Glomerular visceral epithelial cell (primary cell): ENCODE data around the gene COTL1.

ENCODE experiments used
- DNase-seq: peaks from one replicate; pipeline ENCODE4 v3.0.0-alpha.2; 2016; ENCODE audit errors: extremely low spot score

Gene COTL1

DNA sequence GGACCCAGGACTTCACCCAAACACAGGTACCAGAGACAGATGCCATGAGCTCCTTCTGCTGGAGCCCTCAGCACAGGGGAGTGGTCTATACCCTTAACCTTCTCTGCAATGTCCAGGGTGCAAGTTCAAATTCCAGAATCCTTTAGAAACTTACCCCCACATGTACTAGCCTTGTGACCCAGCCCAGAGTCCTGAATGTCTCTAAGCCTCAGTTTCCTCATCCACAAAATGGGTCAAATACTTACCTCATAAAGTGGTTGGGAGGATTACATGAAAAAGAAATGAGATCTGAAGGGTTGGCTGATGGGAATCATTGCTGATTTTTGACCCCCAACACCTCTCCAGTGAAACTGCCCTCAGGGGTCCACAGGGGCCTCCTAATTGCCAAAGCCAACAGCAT, 21.7 kb downstream of the COTL1 start:
- DNase-seq: no peak

DNA sequence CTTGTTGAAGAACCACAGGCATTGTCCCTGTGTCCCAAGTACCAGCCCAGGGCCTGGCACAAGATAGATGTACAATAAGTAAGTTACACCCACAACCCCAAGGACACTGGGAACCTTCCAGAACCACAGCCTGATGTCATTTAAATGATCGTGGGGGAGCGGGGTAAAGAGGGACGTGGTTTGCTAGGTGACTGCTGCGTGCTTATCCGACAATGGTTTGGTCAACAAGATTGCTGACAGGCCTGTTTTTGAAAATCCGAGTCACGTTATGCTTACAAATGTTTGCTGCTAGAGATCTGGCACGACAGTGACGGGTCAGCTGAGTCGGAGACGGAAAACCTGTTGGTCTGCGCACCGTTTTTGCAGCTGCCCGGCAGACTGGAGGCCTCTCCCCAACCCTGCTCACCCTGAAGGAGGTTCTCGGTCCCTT, 22.8 kb downstream of the COTL1 start:
- no peak for DNase-seq

DNA sequence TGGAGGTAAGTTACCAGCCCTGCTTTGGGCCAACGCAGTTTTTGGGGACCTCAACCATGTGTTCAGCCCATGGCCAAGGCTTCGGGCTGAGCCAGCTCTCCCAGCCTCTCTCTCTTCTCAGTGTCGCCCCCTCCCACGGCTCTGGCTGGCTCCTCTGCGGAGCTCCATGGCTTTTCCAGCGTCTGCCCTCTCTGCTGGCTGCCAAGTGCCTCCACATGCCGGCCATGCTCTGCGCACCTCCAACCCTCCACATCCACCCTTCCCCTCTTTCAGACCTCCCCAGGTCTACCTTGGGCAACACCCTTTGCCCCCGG, 23.2 kb downstream of the COTL1 start:
- no peak for DNase-seq

DNA sequence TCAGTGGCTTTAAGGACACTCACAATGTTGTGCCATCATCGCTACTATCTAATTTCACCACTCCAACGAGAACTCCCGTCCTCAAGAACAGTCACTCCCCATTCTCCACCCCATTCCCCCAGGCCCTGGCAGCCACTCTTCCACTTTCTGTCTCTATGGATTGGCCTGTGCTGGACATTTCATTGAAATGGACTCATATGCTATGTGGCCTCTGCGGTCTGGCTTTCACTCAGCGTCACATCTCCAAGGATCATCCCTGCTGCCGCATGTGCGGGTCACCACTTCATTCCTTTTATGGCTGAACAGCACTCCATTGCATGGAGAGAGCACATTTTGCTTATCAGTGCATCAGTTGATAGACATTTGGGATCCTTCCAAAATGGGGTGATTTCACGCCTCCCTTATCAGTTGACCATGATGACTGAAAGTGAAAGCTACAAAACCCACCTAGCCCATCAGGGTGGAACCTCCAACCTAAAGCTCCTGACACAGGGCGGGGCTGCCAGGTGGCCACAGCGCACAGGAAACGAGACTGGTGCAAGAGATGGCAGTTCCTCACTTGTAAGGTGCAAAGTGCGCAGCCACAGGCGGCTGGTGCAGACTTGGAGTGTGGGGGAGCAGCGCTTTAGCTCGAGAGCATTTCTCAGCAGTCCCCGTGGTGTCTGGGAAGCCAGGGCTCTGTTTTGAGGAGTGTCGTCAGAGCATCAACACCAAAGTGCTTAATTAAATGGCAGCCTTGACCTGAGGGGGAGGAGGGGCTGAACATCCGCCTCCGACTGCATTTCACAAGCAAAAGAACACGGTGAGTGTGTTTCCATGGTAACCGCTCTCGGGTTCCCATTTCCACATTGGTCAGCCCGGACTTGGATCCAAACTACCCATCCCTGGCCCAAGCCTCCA, 23.8 kb downstream of the COTL1 start:
- no peak for DNase-seq

DNA sequence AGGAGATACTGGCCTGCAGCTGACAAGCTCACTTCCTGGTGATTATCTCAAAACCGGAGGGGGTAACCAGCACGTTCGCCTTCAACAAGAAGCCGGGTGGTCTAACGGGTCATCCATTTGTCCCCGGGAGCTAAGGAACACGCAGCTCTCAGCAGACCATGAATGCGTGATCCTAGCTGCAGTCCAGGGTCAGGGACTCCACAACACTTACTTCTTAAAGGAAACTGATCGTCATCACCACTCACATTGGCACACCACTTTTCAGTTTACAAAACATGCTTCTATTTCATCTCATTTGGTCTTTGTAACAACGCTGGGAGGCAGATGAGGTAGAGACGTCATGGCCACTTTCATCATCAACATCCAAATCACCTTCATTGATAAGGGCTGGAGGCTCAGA, 25.2 kb downstream of the COTL1 start:
- no peak for DNase-seq

DNA sequence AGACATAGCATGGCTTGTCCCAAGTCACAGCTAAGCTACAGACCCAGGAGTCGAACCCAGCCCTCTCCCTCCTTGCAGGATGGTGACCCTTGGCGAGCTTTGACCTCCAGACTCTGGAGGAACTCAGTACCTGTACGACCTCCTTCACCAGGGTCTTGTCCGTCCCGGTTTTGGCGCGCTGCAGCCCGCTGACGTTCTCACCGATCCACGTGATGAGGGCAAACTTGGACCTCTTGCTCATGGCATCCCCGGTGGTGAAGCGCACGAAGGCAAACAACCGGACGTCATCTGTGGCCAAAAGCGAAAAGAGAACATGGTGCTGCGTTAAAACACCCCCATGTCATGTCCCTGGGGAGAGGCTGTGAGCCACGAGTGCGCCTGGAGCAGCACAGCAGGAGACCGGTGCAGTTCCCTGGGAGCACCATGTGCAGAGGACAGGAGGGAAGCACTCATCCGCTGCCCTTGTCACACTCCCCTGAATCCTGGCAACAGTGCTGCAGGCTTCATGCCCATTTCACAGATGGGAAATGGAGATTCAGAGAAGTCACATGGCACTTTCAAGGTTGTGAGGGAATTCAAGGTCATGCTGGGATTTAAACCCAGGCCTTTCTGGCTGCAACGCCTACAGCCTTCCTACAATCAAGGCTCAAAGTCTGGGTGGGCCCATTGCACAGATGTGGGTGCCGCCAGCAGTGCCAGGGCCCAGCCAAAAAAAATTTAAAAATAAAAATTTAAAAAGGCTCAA, 27.7 kb downstream of the COTL1 start:
- DNase-seq: no peak

DNA sequence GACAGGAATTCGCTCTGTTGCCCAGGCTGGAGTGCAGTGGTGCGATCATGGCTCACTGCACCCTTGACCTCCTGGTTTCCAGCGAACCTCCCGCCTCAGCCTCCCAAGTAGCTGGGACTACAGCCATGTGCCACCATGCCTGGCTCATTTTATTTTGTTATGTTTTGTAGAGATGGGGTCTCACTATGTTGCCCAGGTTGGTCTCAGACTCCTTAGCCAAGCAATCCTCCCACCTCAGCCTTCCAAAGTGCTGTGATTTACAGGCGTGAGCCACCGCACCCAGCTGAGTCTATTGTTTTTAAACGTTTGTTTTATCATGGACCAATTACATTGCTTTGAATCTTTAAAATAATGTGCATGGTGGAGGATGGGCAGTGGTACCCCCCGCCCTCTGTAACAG, 28.9 kb downstream of the COTL1 start:
- no peak for DNase-seq

DNA sequence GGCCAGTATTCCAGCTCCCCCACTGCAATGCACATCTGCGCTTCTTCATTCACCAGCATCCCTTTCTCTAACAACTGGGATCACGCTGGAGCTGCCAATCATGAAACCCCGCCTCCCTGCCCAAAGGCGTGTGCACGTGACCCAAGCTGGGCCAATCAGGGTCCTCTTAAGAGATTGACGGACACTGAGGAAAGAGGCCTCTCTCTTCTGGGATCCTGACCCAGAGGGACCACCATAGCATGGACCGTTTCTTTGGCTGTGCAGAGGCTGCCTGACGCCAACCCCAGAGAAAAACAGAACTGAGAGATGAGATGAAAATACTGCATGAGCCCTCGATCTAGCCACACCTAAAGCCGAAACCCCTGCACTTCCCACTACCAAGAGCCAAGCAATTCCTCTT, 32.0 kb downstream of the COTL1 start:
- no peak for DNase-seq

DNA sequence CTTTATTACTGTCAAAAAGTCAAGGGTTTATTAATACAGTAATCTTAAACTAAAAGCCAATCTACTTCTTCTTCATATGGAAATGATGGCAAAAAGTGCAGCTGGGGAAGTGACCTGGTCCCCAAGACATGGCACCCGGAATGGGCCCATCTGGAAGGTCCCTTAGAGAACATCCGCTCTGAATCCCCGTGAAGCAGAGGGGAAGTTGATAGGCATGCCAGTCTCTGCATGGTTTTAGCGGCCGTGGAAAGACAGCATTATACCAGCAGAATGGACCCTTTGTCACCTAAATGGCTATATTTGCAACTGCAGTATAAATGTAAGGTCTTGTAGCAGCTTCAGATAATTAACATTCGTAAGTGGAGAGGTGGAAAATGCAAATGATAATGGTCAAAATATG, 32.4 kb downstream of the COTL1 start:
- no peak for DNase-seq

DNA sequence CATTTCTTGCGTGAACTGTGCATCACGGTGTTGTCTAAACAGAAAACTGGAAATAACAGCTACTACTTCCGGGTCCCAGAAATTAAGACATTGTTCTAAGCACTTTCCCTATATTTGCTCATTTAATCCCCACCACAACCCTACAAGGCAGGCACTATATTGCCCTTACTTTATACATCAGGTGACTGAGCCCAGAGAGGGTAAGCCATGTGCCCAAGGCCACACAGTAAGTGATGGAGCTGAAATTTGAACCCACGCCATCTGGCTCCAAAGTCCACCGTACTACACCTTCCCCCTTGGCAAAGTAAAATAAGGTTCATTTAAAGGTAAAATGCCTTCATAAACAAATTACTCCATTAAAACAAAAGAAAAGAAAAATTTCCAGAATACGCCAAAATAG, 33.2 kb downstream of the COTL1 start:
- DNase-seq: no peak

DNA sequence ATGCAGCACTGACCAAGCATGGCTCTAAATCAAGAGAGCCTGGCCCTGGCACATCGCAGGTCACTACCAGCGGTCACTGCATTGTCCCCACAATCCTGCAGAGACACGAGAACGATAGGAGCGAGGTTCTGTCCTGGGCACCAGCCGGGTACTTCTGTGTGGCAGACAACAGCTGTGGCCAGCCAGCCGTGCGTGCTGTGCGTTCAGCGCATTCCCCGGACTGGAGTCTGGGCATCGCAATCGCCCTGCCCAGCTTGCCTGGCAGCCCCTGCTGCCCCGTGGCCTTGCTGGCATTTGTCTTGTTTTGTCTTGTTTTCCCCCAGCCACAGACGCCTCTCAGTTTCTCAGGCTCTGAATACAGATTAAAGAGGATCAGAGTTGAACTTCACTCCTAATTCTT, 33.9 kb downstream of the COTL1 start:
- DNase-seq: no peak

DNA sequence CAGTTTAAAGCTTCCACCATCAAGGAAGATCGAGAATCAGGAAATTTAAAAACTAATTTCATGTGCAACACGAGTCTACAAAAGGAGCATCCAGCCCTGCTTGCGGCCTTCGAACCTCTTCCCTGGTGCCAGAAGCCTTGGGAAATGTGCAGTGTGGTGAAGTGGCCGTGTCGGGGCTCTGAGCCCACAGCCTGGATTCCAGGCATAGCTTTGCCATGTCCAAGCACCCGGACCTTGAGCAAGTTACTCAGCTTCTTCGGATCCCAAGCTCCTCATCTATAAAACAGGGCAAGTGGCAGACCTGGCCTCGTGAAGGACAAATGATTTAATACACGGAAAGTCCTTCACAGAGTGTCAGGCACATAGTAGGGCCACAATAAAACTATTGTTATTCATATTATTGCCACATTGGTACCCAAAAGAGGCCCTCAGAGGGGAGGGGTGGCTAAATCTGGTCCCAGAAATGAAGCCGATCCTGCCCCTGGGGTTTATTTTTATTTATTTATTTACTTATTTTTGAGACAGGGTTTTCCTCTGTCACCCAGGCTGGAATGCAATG, 34.8 kb downstream of the COTL1 start:
- peak; percentile 62 for DNase-seq

DNA sequence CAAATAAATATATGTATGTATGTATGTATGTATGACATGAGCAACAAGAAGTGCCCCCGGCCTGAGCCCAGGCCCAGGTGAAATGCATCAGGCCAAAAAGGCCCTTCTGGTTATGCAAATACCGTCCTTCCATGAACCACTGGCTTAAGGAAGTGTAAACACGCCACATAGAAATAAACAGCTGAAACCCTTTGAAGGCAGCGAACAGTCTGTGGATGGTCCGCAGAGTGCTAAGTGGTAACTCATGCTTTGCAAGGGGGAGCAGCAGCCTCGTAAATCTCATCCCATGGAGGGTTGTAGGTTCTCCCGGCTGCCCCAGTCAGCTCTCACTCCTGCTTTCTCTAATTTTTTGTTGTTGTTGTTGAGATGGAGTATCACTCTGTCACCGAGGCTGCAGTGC, 36.7 kb downstream of the COTL1 start:
- no peak for DNase-seq

DNA sequence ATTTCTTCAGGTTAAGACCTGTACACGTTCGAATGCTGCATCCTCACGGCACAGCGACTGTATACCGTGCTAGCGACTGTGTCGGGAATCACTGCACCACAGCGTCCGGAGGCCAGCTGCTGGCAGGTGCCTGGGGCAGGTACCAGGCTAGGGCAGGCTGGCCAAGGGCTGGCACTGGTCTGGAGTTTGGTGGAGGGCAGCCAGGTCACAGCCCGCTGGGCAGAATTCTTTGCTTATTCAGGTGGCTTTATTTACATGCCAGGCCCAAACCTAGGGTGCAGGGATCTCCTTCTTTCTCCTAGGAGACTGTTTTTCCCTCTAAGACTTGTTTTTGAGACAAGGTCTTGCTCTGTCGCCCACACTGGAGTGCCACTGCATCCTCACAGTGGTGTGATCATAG, 37.9 kb downstream of the COTL1 start:
- DNase-seq: peak; percentile 20

DNA sequence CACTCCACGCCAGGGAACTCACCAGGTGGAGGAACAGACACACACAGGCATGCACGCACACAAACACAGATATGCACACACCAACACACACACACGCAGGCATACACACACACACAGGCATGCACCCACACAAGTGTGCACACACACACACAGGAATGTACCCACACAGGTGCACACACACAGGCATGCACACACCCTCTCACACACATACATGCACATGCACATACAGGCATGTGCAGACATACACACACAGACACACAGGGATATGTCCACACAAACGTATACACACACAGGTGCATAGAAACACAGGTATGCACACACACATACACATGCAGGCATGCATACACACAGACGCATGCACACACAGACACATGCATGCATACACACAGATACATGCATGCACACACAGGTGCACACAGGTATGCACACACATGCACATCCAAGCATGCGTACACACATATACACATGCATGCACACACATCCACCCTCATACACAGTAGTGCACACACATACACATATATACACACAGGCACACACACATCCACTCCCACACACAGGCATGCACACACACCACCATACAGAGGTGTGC, 39.2 kb downstream of the COTL1 start:
- no peak for DNase-seq

DNA sequence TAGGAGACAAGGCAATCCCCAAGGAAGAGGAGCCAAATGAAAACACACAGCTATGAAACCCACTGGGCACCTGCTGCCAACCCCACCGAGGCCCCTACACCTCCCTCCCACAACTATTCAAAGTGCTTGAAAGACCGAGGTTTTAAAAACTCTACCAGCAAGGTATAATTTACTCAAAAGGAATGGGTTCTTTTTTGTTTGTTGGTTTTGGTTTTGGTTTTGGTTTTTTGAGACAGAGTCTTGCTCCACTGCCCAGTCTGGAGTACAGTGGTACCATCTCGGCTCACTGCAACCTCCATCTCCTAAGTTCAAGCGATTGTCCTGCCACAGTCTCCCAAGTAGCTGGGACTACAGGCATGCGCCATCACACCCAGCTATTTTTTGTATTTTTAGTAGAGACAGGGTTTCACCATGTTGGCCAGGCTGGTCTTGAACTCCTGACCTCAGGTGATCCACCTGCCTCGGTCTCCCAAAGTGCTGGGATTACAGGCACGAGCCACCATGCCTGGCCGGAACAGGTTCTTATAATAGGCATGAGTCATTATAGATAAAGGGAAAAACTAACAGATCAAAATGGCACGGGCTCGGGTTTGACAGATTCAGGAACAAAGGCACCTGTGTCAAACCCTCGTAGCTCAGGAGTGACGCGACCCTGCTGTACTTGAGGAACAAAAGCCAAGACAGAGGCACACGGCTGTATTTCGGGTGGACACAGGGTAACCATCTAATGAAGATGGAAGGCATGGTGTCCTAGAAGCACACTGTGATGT, 40.7 kb downstream of the COTL1 start:
- no peak for DNase-seq

DNA sequence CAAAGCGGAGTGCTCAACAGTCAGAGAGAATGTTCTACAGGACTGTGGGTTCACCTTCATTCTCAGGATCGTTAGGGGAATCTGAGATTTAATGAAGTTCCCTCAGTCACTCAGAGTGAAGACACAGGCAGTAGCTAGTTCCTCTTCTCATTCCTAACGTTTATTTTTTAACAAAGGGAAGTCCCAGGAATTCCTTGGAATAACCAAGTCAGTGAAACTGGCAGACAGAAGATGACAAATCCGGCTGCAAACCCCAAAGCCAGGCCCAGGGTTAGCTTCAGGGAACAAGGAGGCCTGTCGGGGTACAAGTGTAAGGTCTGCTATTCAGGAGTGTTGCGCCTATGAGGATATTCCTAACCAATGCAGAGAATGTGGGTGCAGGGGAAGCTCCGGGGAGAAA, 42.0 kb downstream of the COTL1 start:
- DNase-seq: no peak

DNA sequence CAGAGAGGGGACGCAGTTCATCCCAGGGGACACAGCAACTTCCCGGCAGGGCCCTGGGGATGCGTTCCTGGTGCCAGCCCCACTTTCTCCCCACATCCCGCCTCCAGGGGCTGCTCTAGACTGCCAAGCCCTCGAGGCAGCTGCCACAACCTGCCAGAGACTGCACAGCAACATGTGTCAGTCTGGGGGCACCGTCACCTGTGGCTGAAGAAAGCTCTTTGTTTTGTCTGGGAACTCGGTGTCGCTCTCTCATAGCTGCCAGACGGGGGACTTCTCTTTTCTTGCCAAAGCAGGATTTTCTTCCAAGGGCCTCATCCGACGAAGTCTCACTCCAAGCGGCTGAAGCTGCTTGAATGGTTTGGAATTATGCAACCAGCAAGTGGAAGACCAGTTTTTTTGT, 43.7 kb downstream of the COTL1 start:
- DNase-seq: no peak

DNA sequence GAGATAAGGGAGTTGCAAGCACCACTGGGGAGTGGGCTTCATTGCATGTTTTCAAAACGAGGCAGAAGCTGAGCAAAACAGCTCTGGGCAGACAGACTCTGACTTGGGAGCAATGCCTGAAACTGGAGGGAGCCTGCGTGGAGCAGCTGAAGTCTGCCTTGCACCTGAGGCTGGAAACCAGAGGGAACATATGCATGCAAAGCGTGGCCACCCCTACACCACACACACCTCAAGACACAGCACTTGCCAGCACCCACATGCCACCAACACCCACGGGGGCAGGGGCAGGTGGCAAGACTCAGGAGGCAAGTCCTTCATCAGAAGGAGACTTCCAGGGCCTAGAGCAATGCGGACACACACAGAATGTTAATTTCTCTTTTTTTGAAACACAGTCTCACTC, 45.8 kb downstream of the COTL1 start:
- no peak for DNase-seq

DNA sequence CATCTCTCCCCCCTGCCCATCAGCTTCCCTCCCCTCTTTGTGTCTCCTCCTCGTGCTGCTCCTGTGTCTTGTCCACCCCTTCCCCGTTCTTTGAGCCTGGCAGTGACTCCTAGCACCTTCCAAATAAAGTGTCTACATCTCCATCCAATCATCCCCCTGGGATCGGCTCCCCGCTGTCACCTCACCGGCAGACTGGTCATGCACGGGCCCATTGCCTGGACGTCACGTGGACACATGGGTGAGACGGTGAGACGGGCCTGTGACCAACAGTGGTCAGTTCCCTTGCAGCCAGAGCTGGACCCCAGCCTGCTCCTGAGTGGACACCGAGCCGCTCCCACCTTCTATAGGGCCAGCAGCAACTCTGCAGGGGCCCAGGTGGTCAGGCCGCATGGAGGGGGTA, 46.4 kb downstream of the COTL1 start:
- no peak for DNase-seq

DNA sequence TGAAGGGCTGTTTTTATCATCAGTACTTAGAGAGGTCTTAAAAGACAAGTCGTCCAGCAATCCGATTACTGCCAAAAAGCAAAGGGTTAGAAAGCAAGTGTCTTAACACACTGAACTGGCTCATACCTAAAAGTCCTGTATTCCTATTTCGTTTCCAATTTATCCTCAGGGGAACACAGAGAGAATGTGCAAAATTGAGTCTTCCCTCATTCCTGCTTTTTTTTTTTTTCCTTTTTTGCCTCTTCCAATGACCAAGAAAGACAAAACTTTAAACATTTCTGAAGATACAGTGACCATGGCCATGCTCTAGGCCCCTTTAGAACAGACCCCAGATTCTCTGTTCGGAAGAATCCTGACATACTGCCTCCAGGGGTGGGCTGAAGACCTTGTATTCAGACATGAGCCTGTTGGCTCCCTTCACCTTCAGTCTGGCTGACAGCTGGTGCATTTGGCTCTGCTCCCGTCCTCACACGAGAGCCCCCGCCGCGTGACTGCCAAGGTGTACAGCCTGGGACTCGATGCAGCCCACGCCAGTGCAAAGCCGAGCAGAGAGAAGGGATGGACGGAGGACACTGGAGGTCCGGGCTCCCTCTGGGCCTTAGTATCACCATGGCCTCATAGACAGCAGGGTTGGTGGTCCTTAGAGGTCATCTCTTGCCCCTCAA, 47.0 kb downstream of the COTL1 start:
- DNase-seq: no peak
